B cell (primary cell): Measurements from ENCODE around the gene TMEM92. TPM values are rescaled to one million over a fixed set of nuclear protein-coding genes. Genes with fewer than 3 reads are reported as not detected.

Experiments used
- ATAC-seq: fragments of 200-7000 bp; cut with Tn5 transposase; one replicate; pipeline ENCODE4 v1.10.0; 2021; ENCODE audit warnings: low read depth, mild to moderate bottlenecking, moderate number of reproducible peaks, moderate library complexity
- CTCF ChIA-PET: fragments of 350-600 bp; sonication (Branson Sonifier 250); formaldehyde crosslinking; loops from one replicate; lab custom pipeline; 2021; ENCODE audit warnings: antibody characterized with exemption, inconsistent platforms; lab: Charles Lee
- POLR2A ChIA-PET: fragments of 350-600 bp; sonication (Branson Sonifier 250); formaldehyde crosslinking; loops from one replicate; lab custom pipeline; 2021; ENCODE audit warnings: antibody characterized with exemption; lab: Charles Lee
- DNase-seq: peaks from one replicate; pipeline ENCODE4 v3.0.0; 2013
- H2AFZ ChIP-seq: 2 replicates; pipeline ENCODE4 v1.6.1; 2012; ENCODE audit warnings: mild to moderate bottlenecking, low read depth, low read length; ENCODE audit not compliant: insufficient read depth, poor library complexity, severe bottlenecking
- H3K27ac ChIP-seq, 2 donors: 1 replicate in 1 of 2; 2 replicates in 1 of 2; pipeline ENCODE4 v1.5.1; 2012 to 2013; ENCODE audit warnings: low read length in 2 of 2, mild to moderate bottlenecking in 2 of 2, moderate library complexity in 1 of 2
- H3K27me3 ChIP-seq, 4 experiments: fragments of 200-600 bp in 1 of 4; sonication (generic) in 1 of 4; replicated peaks in 1 of 4; 1 replicate in 2 of 4; 2 replicates in 2 of 4; pipeline versions ENCODE4 v1.6.1 to v1.7.0; 2013 to 2016; ENCODE audit warnings: low read length in 3 of 4, mild to moderate bottlenecking in 2 of 4, mixed read lengths in 1 of 4, moderate library complexity in 1 of 4; ENCODE audit not compliant: insufficient read depth in 4 of 4, control insufficient read depth in 3 of 4; ENCODE audit errors: control extremely low read depth in 1 of 4
- H3K36me3 ChIP-seq, 2 experiments: replicated peaks in 1 of 2; 1 replicate in 1 of 2; 2 replicates in 1 of 2; pipeline versions ENCODE4 v1.6.1 to v1.7.1; 2013; ENCODE audit warnings: low read length in 1 of 2; ENCODE audit not compliant: insufficient read depth in 2 of 2, control insufficient read depth in 1 of 2; ENCODE audit errors: control extremely low read depth in 1 of 2, extremely low read depth in 1 of 2
- H3K4me1 ChIP-seq, 2 donors: fragments of 200-600 bp in 1 of 2; sonication (generic) in 1 of 2; 1 replicate in 1 of 2; 2 replicates in 1 of 2; pipeline versions ENCODE4 v1.5.1 to v1.6.1; 2013 to 2017; ENCODE audit warnings: low read length in 2 of 2; ENCODE audit not compliant: control insufficient read depth in 2 of 2, insufficient read depth in 2 of 2
- H3K4me2 ChIP-seq: replicated peaks from 2 replicates; pipeline ENCODE3; 2012; ENCODE audit warnings: mild to moderate bottlenecking, low read depth, low read length; ENCODE audit not compliant: poor library complexity, severe bottlenecking
- H3K4me3 ChIP-seq, 5 experiments: fragments of 200-600 bp in 1 of 5; sonication (generic) in 1 of 5; 1 replicate in 3 of 5; 2 replicates in 2 of 5; pipeline versions ENCODE4 v1.5.1 to v1.7.0; 2011 to 2016; ENCODE audit warnings: low read length in 4 of 5, mild to moderate bottlenecking in 4 of 5, low read depth in 2 of 5, control low read depth in 1 of 5, moderate library complexity in 1 of 5; ENCODE audit not compliant: insufficient read depth in 1 of 5; ENCODE audit errors: control extremely low read depth in 1 of 5, extremely low read depth in 1 of 5
- H3K79me2 ChIP-seq: fragments of 200-600 bp; sonication (generic); one replicate; pipeline ENCODE4 v1.6.0; 2016; ENCODE audit warnings: low read length; ENCODE audit not compliant: control insufficient read depth, insufficient read depth
- H3K9ac ChIP-seq: fragments of 200-600 bp; sonication (generic); 2 replicates; pipeline ENCODE4 v1.6.1; 2017; ENCODE audit warnings: mild to moderate bottlenecking, low read length, moderate library complexity
- H3K9me3 ChIP-seq, 3 donors: one replicate each; pipeline versions ENCODE4 v1.6.1 to v1.7.1; 2013; ENCODE audit warnings: low read length in 2 of 3; ENCODE audit not compliant: control insufficient read depth in 2 of 3, insufficient read depth in 1 of 3; ENCODE audit errors: control extremely low read depth in 1 of 3
- H4K20me1 ChIP-seq: 2 replicates; pipeline ENCODE4 v1.6.0; 2012; ENCODE audit warnings: mild to moderate bottlenecking, low read length; ENCODE audit not compliant: insufficient read depth, control insufficient read depth, poor library complexity, severe bottlenecking
- H3K27ac Mint-ChIP-seq: one replicate; pipeline ENCODE4 v1.8.0; 2021; ENCODE audit warnings: mixed read lengths
- H3K27me3 Mint-ChIP-seq: one replicate; pipeline ENCODE4 v1.8.0; 2021; ENCODE audit warnings: mixed read lengths
- H3K4me1 Mint-ChIP-seq: one replicate; pipeline ENCODE4 v1.8.0; 2021; ENCODE audit warnings: mixed read lengths
- H3K4me3 Mint-ChIP-seq: one replicate; pipeline ENCODE4 v1.8.0; 2021; ENCODE audit warnings: mixed read lengths
- H3K9me3 Mint-ChIP-seq: one replicate; pipeline ENCODE4 v1.8.0; 2022; ENCODE audit warnings: mixed read lengths; ENCODE audit not compliant: insufficient read depth
- EZH2 ChIP-seq: IDR thresholded peaks from 2 replicates; pipeline ENCODE4 v1.6.1; 2012; ENCODE audit warnings: borderline replicate concordance, low read depth, mild to moderate bottlenecking, moderate library complexity, low read length; ENCODE audit not compliant: insufficient read depth, poor library complexity, severe bottlenecking
- WGBS: methylation state at CpG from one replicate; pipeline ENCODE4 v1.1.5; 2013; ENCODE audit warnings: missing lambda C conversion rate; ENCODE audit not compliant: insufficient coverage; 5-methylcytosine and 5-hydroxymethylcytosine counted together
- intact Hi-C: fragments of 100-400 bp; cut with micrococcal nuclease; formaldehyde crosslinking; loops from one replicate; pipeline ENCODE4 v1.10.0; 2022
- polyA plus RNA-seq: library from polyadenylated mRNA; depleted of rRNA; stranded (reverse); fragments of >200 nt; gene quantifications from 2 replicates; pipeline ENCODE4 v1.2.3, GENCODE V29; 2012
- total RNA-seq, 2 donors: library from RNA; stranded (reverse); fragments of 120-200 nt in 1 of 2; gene quantifications; 1 replicate in 1 of 2; 2 replicates in 1 of 2; pipeline versions ENCODE4 v1.2.3 to v1.2.4, GENCODE V29; 2013 to 2022
- TF ChIP-seq, protein P1 (sequence below): fragments of 200-600 bp; IDR thresholded peaks from one replicate; pipeline ENCODE4 v1.8.0; 2022; ENCODE audit warnings: antibody characterized with exemption, mild to moderate bottlenecking

TMEM92 gene
- total and polyA plus RNA-seq, 2 donors (not counting 1 experiment from before 2014, with no cell fraction given), result not detected

DNA sequence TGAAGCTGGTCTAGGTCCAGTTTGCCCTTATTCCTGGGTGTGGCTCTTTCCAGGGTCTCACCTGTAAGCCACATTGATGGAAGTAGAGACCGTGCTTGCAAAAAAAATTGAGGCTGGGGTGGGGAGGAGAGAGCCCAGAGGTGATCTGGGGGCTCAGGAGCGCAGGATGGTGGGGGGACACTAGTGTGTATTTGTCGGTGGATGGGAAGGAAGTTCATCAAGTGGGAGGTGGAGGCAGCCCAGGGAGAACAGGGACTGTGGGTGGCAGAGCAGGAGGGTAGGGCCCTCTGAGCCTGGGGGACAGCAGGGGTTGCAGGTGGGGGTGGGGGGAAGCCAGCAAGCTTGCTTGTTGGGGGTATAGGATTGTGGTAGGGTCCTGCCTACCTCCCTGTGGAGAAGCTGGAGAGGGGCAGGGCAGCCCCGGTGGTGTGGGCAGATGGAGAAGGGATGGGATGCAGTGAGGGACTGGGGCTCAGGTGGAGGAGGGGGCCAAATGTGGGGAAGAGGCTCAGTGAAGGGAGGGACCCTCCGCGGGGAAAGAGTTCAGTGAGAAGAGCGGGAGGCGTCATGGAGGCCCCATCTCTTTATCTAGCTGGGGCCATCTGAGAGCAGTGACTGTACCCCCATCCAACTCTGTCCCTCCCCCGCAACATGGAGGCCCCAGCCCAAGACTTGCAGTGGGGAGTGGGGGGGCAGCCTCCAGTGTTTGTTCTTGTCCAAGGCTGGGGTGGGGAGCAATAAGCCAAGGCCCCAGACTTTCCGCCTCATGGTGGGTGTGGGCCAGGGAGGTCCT is 17.2 kb upstream of the TMEM92 start:
- no peak overlapping the region for H2AFZ ChIP-seq
- H3K27me3 ChIP-seq, result no peaks in the 10 kb centered on the region
- H3K4me3 ChIP-seq, result no peak overlapping the region
- Mint-ChIP-seq H3K27me3 (peaks cover 24% of the 10 kb centered on the region), H3K27ac (no peak overlapping the region), H3K4me3 (no peak overlapping the region), H3K9me3 (no peaks in the 10 kb centered on the region), H3K4me1 (no peaks in the 10 kb centered on the region)
- H3K27ac ChIP-seq, result no peak overlapping the region
- no peaks in the 10 kb centered on the region for H3K4me1 ChIP-seq
- 74% methylated on average over 4 of the region's 10 CpGs for WGBS
- H3K9ac ChIP-seq, result no peak overlapping the region
- no peak overlapping the region for H3K4me2 ChIP-seq
- no peak for TF ChIP-seq EZH2
- TF ChIP-seq, protein P1, sequence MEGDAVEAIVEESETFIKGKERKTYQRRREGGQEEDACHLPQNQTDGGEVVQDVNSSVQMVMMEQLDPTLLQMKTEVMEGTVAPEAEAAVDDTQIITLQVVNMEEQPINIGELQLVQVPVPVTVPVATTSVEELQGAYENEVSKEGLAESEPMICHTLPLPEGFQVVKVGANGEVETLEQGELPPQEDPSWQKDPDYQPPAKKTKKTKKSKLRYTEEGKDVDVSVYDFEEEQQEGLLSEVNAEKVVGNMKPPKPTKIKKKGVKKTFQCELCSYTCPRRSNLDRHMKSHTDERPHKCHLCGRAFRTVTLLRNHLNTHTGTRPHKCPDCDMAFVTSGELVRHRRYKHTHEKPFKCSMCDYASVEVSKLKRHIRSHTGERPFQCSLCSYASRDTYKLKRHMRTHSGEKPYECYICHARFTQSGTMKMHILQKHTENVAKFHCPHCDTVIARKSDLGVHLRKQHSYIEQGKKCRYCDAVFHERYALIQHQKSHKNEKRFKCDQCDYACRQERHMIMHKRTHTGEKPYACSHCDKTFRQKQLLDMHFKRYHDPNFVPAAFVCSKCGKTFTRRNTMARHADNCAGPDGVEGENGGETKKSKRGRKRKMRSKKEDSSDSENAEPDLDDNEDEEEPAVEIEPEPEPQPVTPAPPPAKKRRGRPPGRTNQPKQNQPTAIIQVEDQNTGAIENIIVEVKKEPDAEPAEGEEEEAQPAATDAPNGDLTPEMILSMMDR, result no peak
- no peaks in the 10 kb centered on the region for H4K20me1 ChIP-seq
- H3K79me2 ChIP-seq, result no peaks in the 10 kb centered on the region
- intact Hi-C loops, result no loop called here
- CTCF ChIA-PET, result no interaction called here
- H3K36me3 ChIP-seq, result no peaks in the 10 kb centered on the region
- ATAC-seq (no peak), DNase-seq (no peak)
- POLR2A ChIA-PET, result no interaction called here
- no peaks in the 10 kb centered on the region for H3K9me3 ChIP-seq

DNA sequence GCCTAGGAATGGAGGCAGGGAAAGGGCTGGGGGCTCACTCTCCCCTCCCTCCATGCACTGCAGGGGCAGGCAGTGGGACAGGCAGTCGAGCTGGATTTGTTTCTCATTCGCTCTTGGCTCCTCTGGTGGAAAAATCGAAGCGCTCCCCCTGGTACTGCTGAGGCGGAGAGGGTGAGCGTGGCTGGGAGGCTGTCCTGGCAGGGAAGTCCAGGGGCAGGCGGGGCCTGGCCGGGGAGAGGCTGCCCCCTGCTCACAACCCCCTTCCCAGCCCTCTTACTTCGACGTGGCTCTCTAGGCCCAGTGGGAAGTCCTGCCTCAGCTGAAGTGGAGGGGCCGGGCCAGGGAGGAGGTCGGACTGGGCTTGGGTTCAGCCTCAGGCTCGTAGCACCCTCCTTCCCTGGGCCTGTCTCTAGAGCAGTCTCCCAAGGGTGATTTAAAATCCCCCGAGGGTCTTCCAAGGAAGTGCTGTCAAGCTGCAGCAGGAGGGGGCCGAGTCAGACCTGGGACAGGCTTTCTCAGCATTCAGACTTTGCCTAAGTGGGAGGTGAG is 16.5 kb upstream of the TMEM92 start:
- Histone ChIP-seq H3K79me2 (no peaks in the 10 kb centered on the region), H3K4me3 (no peak overlapping the region), H3K27me3 (no peaks in the 10 kb centered on the region), H3K36me3 (no peaks in the 10 kb centered on the region), H3K4me2 (no peak overlapping the region), H4K20me1 (no peaks in the 10 kb centered on the region), H3K9me3 (no peaks in the 10 kb centered on the region), H2AFZ (no peak overlapping the region), H3K9ac (no peak overlapping the region), H3K27ac (no peak overlapping the region), H3K4me1 (no peaks in the 10 kb centered on the region)
- WGBS, result 74% methylated on average over 15 of the region's 15 CpGs
- intact Hi-C loops, result no loop called here
- no peak for ATAC-seq
- Mint-ChIP-seq H3K4me3 (no peak overlapping the region), H3K27ac (no peak overlapping the region), H3K4me1 (no peaks in the 10 kb centered on the region), H3K27me3 (peaks cover 31% of the 10 kb centered on the region), H3K9me3 (no peaks in the 10 kb centered on the region)
- no peak for DNase-seq
- TF ChIP-seq, protein P1, result no peak
- TF ChIP-seq EZH2, result no peak
- CTCF ChIA-PET, result no interaction called here
- POLR2A ChIA-PET, result no interaction called here
